ENCODE results near the gene GUCA2A.

GUCA2A gene

GRCh38 chr1:42152907-42153600, 11.5 kb downstream of the GUCA2A start, which contains the start of gene GUCA2B:
TSS of gene GUCA2B (plus strand) at chr1:42153410. CDS start at chr1:42153451, 41 bp downstream.
- no peak for DNase-seq

GRCh38 chr1:42152119-42152518, 12.4 kb downstream of the GUCA2A start:
- DNase-seq = no peak

- no peak for DNase-seq
Measured at GRCh38 chr1:42150651-42151050, 13.9 kb downstream of the GUCA2A start.

- no peak for DNase-seq
Measured at GRCh38 chr1:42148166-42148565, 16.4 kb downstream of the GUCA2A start.

GRCh38 chr1:42146626-42147320, 17.8 kb downstream of the GUCA2A start:
- DNase-seq = peak; percentile 67

- no peak for DNase-seq
Measured at GRCh38 chr1:42145764-42146625, 18.6 kb downstream of the GUCA2A start.

GRCh38 chr1:42145389-42145716, 19.2 kb downstream of the GUCA2A start:
- no peak for DNase-seq

GRCh38 chr1:42144711-42145388, 19.7 kb downstream of the GUCA2A start:
- no peak for DNase-seq

GRCh38 chr1:42143896-42144710, 20.4 kb downstream of the GUCA2A start:
- DNase-seq = no peak

- DNase-seq = no peak
Measured at GRCh38 chr1:42142894-42143675, 21.5 kb downstream of the GUCA2A start.

- DNase-seq = no peak
Measured at GRCh38 chr1:42141978-42142377, 22.6 kb downstream of the GUCA2A start.

- DNase-seq = no peak
Measured at GRCh38 chr1:42140191-42140590, 24.4 kb downstream of the GUCA2A start.

- DNase-seq = no peak
Measured at GRCh38 chr1:42139444-42139843, 25.1 kb downstream of the GUCA2A start.

GRCh38 chr1:42138586-42138985, 26.0 kb downstream of the GUCA2A start:
- DNase-seq = no peak

GRCh38 chr1:42137766-42138165, 26.8 kb downstream of the GUCA2A start:
- no peak for DNase-seq

- DNase-seq = no peak
Measured at GRCh38 chr1:42136466-42136865, 28.1 kb downstream of the GUCA2A start.

- no peak for DNase-seq
Measured at GRCh38 chr1:42135426-42135825, 29.1 kb downstream of the GUCA2A start.

- DNase-seq = no peak
Measured at GRCh38 chr1:42133809-42134526, 30.6 kb downstream of the GUCA2A start.

- no peak for DNase-seq
Measured at GRCh38 chr1:42133390-42133789, 31.2 kb downstream of the GUCA2A start.

GRCh38 chr1:42130061-42130660, 34.4 kb downstream of the GUCA2A start:
- no peak for DNase-seq

Data from CD4-positive, alpha-beta T cell treated with Interleukin-12 subunit alpha and Interleukin-12 subunit beta, for 1 hour (primary cell).